Raji (cell line): ENCODE data around the gene CKLF.

Source experiments
- POLR2A ChIP-seq: IDR thresholded peaks from 2 replicates; pipeline ENCODE4 v1.6.1; 2011; ENCODE audit warnings: low read depth, low read length, control low read depth; ENCODE audit not compliant: insufficient read depth

CKLF gene

DNA sequence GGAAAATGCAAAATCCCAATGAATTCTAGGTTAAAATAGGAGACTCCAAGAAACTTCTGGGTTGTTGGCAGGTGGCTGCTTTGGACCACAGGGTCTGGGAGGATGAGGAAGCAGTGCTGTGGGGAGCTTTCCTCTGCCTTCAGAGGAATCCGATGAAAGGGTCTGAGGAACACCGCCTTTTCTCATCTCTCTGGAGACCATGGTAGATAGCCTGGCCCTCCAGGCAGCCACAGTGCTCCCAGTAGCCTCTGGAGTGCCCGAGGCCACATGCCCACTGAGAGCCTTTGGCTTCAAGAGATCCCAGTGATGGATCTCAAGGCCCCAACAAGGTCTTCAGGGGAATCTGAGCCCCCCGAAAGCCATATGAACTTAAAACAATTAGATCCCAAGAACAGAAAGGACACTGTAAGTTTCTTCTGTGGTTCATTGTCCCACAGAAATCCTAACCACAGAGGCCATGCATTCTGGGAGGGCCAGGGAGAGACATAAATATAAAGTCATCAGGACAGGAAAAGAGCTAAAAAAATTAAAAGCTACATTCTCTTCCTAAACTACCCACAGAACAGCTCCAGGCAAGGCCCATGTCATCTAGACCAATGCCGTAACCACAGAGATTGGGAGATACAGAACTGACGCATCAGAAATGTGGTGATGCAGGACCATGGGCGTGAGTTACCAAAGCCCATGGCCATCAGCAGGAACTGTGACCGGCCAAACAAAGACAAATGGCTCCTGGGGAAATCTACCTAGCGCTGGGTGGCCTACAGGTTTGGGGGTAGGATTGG is 26.8 kb upstream of the CKLF start:
- no peak for TF ChIP-seq POLR2A

DNA sequence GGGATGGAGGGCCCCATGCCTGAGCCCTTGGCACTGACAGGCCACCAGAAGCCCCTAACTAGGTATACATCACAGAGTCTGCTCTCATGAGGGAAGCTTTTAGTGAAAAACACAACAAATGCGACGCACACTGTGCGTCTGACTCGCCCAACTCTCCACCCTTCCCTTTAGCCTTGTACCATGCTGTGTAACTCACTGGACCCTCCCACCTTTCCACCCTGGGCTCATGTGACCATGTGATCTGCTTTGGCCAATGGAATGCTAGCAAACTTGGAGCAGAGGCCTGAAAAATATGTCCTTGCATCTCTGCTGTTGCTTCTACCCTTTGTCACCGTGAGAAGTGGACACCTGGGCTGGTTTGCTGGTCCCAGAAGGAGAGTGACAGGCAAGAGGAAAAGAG is 24.1 kb upstream of the CKLF start:
- TF ChIP-seq POLR2A = no peak

DNA sequence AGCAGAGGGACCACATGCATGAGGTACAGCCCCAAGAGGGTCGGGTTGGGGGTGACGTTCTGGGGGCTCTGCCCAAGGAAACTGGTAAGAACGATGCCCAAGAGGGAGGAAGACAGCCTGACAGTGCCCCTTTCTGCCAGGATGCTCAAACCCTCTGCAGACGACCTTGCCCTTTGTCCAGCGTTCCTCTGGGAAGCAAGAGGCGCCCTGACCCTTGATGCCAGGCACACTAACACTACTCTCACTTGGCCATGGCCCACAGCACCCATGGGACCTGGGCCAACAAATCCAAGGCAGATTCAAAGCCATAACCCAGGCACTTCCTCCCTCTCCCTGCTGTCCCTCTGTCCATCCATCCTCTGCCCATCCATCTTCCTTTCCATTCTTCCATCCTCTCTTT is 22.9 kb upstream of the CKLF start:
- no peak for TF ChIP-seq POLR2A

DNA sequence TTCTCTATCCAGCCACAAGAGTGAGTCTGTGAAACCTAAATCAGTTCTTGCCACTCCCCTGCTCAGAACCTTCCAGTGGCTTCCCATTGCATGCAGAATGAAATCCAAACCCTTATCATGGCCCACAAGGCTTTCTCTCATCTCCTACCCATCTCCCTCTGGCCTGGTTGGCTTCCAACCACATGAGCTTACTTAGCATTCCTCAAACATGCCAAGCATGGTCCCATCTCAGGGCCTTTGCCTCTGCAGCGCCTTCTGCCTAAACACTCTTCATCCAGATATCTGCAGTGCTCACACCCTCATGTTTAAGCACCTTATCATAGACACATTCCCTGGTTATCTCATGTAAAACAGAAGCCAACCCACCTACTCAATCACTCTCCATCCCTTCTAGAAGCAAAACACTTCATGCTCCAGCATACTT is 18.0 kb upstream of the CKLF start:
- TF ChIP-seq POLR2A = no peak

DNA sequence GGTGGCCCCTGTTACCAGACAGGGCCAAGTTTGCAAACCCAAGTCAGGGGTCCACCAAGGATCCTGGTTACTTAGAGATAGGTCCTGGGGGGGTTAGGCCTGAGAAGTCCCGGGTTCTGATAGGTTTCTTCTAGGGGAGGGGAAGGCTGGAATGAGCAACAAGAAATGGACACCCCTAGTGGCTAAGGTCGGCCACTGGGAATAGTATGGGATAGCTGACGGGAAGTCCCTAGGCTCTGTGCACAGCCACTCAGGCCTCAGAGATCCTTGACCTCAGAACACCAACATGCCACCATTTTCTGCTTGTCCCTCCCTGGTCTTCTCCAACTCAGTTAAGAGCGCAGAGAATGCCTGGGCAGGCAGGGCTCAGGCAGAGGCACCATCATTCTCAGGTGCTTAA is 15.9 kb upstream of the CKLF start:
- no peak for TF ChIP-seq POLR2A

DNA sequence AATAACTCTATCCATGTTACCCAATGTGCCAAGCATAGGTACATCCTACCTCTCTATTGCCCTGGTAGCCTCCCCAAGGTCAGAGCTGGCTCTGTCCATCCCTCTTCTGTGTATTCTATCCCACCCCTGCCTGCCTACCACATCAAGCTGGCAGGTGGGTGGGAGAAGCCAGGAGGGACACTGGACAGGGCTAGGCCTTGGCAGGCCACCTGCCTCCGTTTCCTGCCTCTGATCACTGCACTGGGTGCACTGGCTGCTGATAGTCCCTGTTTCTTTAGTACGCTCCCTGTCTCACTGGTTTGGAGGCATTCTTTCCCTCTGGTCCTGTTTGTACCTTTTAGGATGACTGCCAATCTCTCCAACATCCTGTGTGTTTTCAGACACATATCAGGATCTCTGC is 15.1 kb upstream of the CKLF start:
- TF ChIP-seq POLR2A = no peak

DNA sequence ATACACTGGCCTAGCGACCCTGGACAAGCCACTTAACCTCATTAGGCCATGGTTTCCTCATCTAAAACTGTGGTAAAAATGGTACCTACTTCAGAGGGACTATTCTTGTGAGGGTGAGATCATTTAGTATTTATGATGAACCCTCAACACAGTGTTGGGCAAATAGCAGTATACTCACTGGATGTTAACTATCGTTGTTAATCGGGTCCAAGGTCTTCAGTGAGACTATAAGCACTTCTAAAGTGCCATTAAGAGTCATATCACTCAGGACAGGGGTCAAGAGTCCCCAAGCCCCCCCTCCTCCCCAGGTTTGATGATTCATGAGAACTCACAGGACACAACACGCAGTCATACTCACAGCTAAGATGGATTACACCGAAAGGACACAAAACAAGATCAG is 13.5 kb upstream of the CKLF start:
- no peak for TF ChIP-seq POLR2A

DNA sequence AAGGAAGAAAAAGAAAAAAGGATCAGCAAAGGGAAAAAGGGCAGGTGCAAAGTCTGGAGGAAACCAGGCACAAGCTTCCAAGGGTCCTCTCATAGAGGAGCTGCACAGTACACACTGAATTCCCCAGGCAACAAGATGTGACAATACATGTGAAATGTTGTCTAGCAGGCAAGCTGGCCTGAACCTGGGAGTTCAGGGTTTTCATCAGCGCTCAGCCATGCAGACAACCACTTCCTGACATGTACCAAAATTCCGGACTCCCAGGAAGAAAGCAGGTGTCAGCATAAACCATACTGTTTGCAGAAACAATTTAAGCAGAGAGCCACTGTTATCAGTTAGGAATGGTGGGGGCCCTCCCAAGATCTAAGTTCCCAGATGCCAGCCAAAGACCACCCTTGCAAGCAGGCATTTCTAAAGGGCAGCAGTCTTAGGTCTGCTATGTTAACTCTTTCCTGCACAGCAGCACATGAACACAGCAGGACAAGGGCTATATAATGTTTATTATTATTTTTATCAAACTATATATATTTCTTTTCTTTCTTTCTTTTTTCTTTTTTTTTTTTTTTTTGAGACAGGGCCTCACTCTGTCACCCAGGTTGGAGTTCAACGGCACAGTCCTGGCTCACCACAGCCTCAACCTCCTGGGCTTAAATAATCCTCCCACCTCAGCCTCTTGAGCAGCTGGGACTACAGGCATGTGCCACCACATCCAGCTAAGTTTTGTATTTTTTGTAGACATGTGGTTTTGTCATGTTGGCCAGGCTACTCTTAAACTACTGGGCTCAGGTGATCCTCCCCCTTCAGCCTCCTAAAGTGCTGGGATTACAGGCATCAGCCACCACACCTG is 12.5 kb upstream of the CKLF start:
- no peak for TF ChIP-seq POLR2A

DNA sequence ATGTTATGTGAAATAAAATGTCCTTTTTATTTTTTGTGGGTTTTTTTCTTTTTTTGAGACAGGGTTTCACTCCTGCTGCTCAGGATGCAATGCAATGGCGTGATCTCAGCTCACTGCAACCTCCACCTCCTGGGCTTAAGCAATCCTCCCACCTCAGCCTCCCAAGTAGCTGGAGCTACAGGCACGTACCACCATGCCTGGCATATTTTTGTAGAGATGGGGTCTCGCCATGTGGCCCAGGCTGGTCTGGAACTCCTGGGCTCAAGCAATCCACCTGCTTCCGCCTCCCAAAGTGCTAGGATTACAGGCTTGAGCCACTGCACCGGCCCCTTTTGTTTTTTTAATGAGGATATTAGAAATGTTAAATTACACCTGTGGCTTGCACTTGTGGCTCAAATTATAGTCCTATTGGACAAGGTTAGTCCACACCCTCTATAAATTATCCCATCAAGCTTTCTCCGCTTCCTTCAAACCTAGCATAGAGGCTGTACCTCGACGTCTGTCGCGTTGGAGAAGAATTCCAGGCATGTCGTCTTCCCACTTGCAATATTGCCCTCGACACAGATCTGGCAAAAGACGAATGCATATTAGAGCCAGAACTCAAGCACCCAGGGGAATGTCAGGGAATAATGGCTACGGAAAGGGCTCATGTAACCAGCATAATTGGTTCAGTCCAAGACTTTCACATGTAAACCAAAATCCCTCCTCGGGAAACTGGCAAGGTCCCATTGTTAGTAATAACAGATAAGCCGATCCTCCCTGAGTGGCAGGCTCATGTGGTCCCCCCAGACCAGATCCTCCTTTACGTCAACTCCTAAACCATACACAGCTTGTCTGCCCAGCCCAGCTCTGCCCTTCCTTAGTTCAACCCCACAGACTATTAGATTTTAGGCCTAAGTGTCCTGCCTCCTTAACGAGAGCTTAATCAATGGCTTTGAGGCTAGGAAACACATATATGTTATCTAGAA is 10.7 kb upstream of the CKLF start:
- TF ChIP-seq POLR2A = no peak

DNA sequence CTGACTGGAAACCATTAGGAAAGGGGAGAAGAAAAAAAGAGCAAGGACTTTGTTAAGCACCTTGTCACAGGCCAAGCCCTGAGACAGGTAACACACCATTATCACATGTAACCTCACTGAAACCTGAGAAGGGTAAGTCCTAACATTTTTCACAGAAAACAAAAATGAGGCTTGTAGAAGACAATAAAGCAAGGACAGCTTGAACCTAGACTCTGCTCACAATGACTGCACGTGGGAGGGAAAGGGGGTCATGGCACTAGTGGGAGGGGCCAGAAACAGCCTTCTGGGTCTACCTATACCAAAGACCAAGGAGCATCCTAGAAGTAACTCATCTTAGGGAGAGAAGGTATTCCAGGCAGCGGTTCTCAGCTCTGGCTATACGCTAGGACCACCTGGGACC is 10.0 kb upstream of the CKLF start:
- TF ChIP-seq POLR2A = no peak

DNA sequence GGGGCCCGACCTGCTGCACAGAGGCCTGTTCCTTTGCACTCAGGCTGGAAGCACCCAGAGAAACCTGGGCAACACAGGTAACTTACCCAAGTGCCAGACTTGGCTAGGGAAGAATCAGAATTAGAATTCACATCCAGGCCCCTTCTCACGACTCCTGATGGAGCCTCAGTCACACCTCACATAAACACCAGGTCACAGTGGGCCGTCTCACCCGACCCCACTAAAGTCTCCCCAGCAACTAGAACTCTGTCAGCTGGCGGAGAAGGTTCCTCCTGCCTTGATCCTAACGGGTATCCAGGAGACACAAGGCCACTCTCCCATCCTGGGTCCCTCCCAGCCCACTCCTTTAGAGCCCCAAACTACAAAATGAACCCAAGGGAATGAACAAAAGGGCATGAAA is 8.8 kb upstream of the CKLF start:
- no peak for TF ChIP-seq POLR2A

DNA sequence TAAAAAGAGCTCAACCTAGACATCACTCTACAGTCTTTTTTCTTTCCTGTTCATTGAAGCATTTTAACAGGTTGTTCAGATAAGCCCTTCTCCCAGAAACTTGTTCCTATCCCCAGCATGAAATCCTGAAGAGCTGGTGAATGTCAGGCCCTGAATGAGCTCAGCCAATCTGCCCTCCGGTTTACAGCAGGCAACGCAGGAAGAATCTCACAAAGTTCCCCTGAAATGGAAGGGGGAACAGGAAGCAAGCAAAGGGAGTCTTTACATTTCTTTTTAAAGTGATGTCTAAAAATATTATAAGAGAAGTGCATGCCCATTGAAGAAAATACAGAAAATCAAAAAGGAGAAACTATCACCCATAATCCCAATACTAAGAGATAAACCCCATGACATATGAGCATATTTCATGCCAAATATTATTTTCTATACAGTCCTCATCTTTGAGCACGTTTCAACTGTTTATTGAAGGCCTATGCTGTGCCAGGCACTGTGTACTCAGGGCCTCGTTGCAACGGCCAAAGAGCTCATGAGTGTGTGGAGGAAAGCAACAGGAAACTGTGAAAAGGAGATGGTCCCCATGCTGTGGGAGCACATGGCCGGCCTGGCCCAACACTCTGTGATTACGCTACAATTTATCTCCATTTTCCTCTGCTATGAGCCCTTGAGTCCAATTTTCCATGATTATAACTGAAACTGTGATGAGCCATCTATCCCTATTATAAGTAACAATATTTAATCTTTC is 8.2 kb upstream of the CKLF start:
- no peak for TF ChIP-seq POLR2A

DNA sequence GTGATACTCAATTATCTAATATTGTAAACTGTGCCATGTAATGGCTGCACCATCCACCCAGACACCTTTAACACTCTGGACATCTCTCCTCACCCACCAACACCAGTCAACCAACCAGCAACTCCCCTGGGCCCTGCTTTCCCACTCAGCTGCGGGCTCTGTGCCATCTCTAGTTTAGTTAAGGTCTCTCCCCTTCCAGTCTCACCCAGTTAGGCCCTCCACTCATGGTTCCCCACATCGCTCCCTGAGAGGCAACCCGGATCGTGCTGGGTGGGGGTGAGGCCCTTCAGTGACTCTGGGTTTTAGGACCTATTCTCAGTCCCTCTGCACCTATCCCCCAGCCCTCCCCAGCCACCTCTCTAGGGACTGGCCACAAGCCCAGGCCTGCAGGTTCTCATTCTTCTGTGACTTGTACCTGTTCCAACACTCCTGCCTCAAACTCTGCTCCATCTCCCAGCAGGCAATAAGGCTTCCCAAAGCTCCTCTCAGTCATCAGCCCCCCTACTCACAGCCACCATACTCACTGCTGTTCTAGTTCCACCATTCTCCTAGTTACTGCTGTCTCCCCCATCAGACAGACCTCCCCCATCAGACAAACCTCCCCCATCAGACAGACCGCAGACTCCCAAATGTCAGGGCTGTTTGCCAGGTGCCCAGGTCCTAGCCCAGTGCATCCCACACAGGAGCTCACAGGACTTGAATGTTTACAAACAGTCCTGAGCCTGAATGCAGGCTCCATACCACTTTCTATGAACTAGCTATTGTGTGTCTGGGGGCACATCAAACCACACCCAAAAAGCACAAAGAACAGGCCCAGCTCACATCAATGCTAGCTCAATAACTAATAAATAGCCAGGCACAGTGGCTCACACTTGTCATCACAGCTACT is 5.0 kb upstream of the CKLF start:
- TF ChIP-seq POLR2A = no peak

DNA sequence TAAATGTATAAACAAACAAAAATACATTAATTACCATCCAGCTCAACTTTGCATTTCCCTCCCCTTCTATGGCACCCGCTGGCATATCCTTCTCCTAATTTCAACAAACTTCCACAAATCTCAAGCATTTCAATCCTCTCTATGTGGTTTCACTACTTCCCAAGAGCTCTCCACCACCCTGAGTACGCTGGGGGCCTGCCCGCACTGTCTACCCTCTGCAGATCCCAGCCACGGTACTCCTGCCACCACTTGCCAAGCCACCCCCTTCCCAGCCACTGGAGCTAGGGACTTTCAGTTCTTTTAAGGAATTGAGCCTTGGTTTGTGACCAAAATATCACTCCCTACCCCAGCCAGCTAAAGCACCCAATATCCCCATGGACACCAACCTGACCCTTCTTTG is 4.3 kb upstream of the CKLF start:
- no peak for TF ChIP-seq POLR2A
